NOMO-1 treated with DMSO at 0.1 percent for 48 hours (cell line): ENCODE results near the gene PDILT.

ENCODE experiments used
- DNase-seq: peaks from one replicate; lab custom pipeline; 2025; ENCODE audit not compliant: unreplicated experiment; lab: John Stamatoyannopoulos, UW

Gene PDILT

GRCh38 chr16:20409398-20410120, 5.0 kb upstream of the PDILT start, which contains the start of gene ACSM5:
TSS of gene ACSM5 (plus strand) at chr16:20409534. CDS start at chr16:20411485, 1,951 bp downstream.
- DNase-seq = peak; percentile 62

GRCh38 chr16:20402651-20403050, 1.9 kb downstream of the PDILT start:
- no peak for DNase-seq

- no peak for DNase-seq
Measured at GRCh38 chr16:20401475-20402016, 3.0 kb downstream of the PDILT start.

GRCh38 chr16:20401066-20401465, 3.5 kb downstream of the PDILT start:
- DNase-seq = no peak

GRCh38 chr16:20399185-20399584, 5.4 kb downstream of the PDILT start:
- no peak for DNase-seq

GRCh38 chr16:20398603-20399002, 5.9 kb downstream of the PDILT start:
- DNase-seq = no peak

GRCh38 chr16:20397468-20398074, 7.0 kb downstream of the PDILT start:
- DNase-seq = no peak

- no peak for DNase-seq
Measured at GRCh38 chr16:20396846-20397467, 7.6 kb downstream of the PDILT start.

GRCh38 chr16:20395946-20396345, 8.6 kb downstream of the PDILT start:
- DNase-seq = no peak

- no peak for DNase-seq
Measured at GRCh38 chr16:20393801-20394577, 10.5 kb downstream of the PDILT start.

- no peak for DNase-seq
Measured at GRCh38 chr16:20391045-20391444, 13.5 kb downstream of the PDILT start.

GRCh38 chr16:20388854-20389253, 15.7 kb downstream of the PDILT start:
- DNase-seq = no peak

GRCh38 chr16:20387978-20388377, 16.6 kb downstream of the PDILT start:
- DNase-seq = no peak

GRCh38 chr16:20385844-20386832, 18.4 kb downstream of the PDILT start:
- DNase-seq = no peak

GRCh38 chr16:20383106-20384029, 21.2 kb downstream of the PDILT start:
- DNase-seq = peak; percentile 16

- no peak for DNase-seq
Measured at GRCh38 chr16:20382202-20382948, 22.2 kb downstream of the PDILT start.

- no peak for DNase-seq
Measured at GRCh38 chr16:20380782-20381181, 23.8 kb downstream of the PDILT start.

- no peak for DNase-seq
Measured at GRCh38 chr16:20377181-20377580, 27.4 kb downstream of the PDILT start.
